GM19395 (cell line): ENCODE data around the gene ZW10.
"Not testable (repeated sequence)": the region's sequence is repeated elsewhere in the genome, so short reads cannot be mapped to it uniquely, and the experiment has no call there.

ENCODE experiments used
- ATAC-seq: cut with Tn5 transposase; IDR thresholded peaks from one replicate; pipeline ENCODE4 v1.9.1; 2021; ENCODE audit warnings: mild to moderate bottlenecking, moderate library complexity; ENCODE audit not compliant: unreplicated experiment

The ZW10 gene

DNA sequence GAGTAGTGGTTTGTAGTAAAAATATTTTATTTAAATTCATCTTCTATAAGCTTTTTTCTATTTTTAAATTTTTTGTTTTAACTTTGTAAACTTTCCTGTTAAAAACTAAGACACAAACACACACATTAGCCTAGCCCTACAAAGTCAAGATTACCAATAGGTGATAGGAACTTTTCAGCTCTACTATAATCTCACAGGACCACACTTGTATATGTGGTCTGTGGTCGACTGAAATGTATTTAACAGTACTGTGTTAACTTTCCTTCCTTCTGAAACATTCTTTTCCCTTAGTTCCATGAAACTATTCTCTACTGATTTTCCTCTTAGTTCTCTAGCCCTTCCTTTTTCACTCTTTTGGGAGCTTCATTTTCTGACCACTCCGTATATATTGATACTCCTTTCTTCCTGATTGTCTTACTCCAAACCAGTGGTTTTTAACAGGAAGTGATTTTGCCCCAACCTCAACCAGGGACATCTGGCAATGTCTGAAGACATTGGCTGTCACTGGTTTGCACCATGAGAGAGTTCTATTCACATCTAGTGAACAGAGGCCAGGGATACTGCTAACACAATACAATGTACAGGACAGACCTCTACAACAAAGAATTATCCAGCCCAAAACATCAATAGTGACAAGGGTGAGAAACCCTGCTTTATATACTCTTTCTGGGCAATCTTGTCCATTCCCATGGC lies 8.8 kb downstream of the ZW10 start:
- ATAC-seq: no peak

- ATAC-seq: not testable (repeated sequence)
These were observed 10.5 kb downstream of the ZW10 start for GRCh38 chr11:113763040-113763439.

GRCh38 chr11:113760241-113760640 lies 13.3 kb downstream of the ZW10 start:
- no peak for ATAC-seq

GRCh38 chr11:113752932-113753331 lies 20.6 kb downstream of the ZW10 start:
- no peak for ATAC-seq

GRCh38 chr11:113736323-113736722 lies 37.2 kb downstream of the ZW10 start:
- ATAC-seq: no peak

- no peak for ATAC-seq
These were observed 41.4 kb downstream of the ZW10 start for GRCh38 chr11:113732092-113732491.

DNA sequence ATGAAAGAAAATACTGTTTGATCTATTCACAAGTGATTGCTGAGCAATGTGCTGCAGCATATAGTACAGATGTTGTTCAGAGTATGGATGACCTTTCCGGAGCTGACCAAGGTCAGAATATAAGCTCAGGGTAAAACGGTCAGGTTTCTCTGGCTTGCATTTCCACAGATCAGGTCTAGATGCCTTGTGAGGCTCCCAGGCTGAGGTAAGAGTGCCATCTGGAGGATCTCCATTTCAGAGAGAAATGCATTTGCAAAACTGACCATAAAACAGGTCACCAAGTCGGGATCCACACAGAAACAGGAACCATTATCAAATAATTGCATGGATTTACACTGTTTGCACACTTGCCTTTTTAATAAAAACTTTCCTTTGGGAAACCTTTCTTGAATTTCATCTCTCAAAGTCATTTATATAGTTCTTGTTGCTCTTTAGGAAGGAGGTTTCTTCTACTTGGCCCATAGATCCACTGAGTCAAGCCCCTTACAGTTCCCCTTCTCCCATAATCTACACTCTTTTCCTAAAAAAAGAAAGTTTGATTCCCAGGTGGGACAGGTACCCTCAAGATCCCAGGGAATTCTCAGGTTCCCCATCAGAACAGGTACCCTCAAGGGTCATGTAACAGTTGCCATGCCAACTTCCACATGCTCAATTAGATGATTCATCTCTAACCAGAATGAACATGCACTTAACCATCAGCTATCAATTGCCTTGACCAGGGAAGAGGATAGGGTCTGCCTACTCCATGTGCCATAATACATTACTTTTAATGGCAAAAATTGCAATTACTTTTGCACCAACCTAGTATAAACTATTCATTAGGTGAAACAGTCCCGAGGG lies 42.4 kb downstream of the ZW10 start:
- ATAC-seq: no peak

DNA sequence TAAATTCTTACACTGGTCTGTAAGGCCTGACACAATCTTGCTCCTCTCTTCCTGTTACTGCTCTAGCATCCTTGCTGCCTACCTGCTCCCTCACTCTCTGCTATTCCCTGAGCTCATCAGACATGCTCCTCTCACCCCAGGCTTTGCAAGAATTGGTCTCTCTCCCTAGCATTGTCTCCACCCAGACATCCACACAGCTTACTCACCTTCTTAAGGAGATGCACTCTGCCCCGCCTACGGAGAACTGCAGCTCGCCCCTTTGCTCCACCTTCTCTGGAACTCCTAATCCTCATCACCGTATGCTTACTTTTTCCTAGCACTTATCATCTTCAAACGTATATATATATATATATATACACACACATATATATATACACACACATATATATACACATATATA lies 44.0 kb downstream of the ZW10 start:
- ATAC-seq: no peak

- ATAC-seq: no peak
These were observed 44.7 kb downstream of the ZW10 start for GRCh38 chr11:113728814-113729213.

DNA sequence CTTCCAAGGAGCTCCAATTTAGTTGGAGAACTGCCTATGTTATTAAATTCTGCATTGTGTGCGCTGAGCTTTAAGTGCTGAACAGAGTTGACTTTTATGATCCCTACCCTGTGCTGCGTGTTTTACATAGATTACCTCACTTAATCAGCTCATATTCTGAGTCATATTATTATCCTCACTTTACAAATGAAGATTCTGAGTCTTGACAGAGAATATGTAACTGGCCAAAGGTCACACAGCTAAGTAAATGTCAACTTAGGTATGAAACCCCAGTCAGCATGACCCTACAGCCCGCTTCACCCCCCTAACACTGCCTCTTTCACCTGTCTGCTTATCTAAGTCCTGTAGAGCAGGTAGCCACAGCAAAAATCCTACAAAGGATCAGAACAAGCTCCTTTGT lies 47.6 kb downstream of the ZW10 start:
- no peak for ATAC-seq

DNA sequence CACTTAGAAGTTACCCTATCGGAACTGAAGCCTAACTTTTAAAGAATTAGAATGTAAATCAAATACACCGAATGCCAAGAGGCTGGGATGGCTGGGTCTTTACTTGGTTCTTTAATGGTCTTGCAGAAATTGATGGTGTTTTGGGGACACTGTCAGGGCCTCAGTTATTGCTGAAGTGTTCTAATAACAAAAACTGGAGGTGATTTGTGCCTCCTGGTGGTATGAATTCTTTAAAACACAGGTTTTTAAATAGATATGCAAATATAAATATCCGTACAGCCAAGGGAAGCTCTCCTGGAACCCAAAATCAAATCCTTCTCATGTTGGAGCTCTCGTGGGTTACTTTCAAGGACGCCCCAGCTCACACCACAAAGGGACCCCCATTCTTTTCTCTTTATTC lies 48.1 kb downstream of the ZW10 start:
- ATAC-seq: no peak

DNA sequence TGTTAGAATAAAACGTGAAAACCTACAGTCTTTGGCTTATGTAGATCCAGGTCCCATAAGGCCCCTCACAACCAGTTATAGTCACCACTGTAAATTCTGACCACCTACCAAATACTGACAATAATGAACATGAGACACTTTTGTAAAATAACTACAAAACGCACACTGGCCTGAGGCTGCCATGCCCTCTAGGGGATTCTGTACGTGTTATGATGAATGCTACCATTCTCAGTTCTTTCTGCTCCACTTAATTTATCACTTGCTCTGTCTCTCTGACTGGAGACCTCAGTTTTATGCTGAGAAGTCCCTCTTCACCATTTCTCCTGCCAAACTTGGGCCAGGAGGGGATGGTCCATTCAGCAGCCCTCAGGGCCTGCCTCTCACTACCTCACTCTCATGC lies 48.7 kb downstream of the ZW10 start:
- ATAC-seq: no peak

DNA sequence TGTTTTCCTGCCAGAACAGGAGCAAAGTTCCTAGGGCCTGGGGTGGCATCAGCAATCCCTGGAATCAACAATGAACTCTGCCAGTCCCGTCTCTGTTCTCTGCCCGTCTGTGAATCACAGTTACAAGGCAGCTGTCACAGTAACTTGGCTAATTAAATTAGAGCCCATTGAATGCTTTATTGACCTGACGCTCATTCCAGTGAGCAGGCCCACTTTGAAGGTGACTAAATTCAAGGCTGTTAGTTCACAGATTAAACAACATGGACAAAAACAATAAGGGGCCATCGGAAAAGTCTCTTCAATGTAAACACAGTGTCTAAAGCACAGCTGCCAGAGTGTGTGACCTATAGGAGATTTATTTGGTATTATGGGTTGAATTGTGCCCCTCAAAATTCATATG lies 49.7 kb downstream of the ZW10 start:
- ATAC-seq: no peak

DNA sequence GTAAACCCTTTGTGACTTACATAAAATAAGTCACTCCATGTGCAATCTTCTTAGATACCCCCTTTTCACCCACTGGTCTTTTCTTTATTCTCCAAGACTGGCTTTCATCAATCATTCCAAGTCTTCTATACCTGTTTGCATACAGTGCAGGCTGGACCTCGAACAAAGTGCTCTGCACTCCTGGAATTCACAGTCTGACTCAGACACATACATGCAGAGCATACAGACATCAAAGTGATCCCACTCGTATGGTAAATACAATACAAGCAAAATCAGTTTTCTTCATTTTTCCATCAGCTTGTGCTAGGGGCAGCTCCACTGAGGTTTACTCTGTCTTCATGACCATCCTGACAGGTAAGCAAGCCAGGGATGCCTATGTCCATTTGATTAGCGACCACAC lies 50.6 kb downstream of the ZW10 start:
- ATAC-seq: no peak

GRCh38 chr11:113722221-113722620 lies 51.3 kb downstream of the ZW10 start:
- no peak for ATAC-seq

- ATAC-seq: no peak
These were observed 51.9 kb downstream of the ZW10 start for GRCh38 chr11:113721462-113722066.

GRCh38 chr11:113720478-113720877 lies 53.0 kb downstream of the ZW10 start:
- not testable (repeated sequence) for ATAC-seq

DNA sequence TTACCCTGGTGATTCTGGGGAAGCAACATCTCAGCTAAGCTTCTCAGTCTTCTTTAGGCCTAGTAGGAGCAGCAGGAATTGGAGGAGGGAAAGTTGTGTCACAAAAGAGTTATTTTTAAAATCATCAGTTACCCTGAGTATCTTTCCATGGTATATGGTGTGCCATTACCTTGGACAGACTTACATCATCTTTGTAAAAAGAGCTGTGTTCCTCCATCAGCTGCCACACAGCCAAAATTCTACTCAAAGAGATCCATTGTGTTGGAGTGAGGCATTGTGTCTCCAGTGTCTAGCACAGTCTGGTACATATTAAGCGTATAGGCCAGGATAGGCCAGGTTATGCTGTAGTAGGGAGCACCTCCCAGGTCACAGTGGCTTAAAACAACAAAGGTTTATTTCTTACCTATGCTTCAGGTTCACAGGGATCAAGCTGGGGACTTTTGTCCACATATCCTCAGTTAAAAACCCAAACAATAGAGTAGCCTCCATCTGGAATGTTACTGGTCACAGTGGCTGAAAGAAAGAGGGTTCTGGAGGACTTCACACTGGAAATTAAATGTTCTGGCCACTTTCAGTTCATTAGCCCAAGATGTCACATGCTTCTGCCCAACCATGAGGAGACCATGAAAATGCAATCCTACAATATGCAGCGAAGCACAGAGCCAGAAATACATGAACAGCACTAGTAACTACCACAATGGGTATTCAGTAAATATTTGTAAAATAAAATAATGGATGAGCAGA lies 57.4 kb downstream of the ZW10 start:
- ATAC-seq: no peak

DNA sequence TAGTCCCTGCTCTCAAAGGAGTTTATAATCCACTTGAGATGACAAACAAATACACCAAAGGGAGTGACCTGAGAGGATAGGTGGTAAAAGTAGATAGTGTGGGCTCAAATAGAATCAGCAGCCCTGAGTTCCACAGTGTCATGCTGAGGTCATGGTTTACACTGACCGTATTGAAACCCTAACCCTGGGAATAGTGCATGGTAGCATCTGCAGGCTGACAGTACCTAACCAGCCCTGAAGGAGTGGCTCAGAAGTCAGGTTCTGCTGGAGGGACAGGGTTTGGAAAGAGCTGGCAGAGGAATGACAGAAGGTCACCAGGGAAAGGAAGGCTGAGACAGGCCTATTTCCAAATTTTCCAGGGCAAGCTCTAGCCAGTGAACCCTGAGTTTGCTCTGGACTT lies 58.2 kb downstream of the ZW10 start:
- ATAC-seq: no peak

GRCh38 chr11:113710989-113711388 lies 62.5 kb downstream of the ZW10 start:
- no peak for ATAC-seq
